Endothelial cell of umbilical vein (primary cell): ENCODE measurements around the gene TOP2B. TPM values are rescaled to one million over a fixed set of nuclear protein-coding genes. Genes with fewer than 3 reads are reported as not detected.

Experiments
- BruUV-seq: library from RNA; stranded (reverse); fragments of 400-500 nt; replicated peaks from 2 replicates; lab custom pipeline; 2021; lab: Mats Ljungman, UMichigan
- CTCF ChIA-PET: fragments of 300-600, 350-600 bp; sonication (Branson Sonifier 250); formaldehyde crosslinking; loops from one replicate; lab custom pipeline; 2021; ENCODE audit warnings: antibody characterized with exemption, inconsistent platforms; lab: Charles Lee
- POLR2A ChIA-PET: fragments of 300-600, 350-600 bp; sonication (Branson Sonifier 250); formaldehyde crosslinking; loops from one replicate; lab custom pipeline; 2021; ENCODE audit warnings: antibody characterized with exemption, inconsistent platforms; lab: Charles Lee
- DNase-seq: peaks from one replicate; pipeline ENCODE4 v3.0.0-alpha.2; 2011; ENCODE audit warnings: low read depth, low spot score
- FAIRE-seq: peaks from 2 replicates; lab custom pipeline; 2011; peaks lifted over from hg19 to GRCh38; lab: Jason Lieb, UNC
- H2AFZ ChIP-seq: 2 replicates; pipeline ENCODE4 v1.6.0; 2012; ENCODE audit warnings: low read depth, low read length, control low read depth, inconsistent platforms
- H3K27ac ChIP-seq: 2 replicates; pipeline ENCODE4 v1.5.1; 2011; ENCODE audit warnings: low read depth, mild to moderate bottlenecking, control low read depth, low read length, moderate library complexity; ENCODE audit not compliant: insufficient read depth
- H3K27me3 ChIP-seq, 2 experiments: 2 replicates each; pipeline versions ENCODE4 v1.6.0 to v1.6.1; 2011; ENCODE audit warnings: low read length in 2 of 2, mixed read lengths in 1 of 2; ENCODE audit not compliant: control insufficient read depth in 2 of 2, insufficient read depth in 2 of 2
- H3K36me3 ChIP-seq, 2 experiments: 2 replicates in 1 of 2; 3 replicates in 1 of 2; pipeline ENCODE4 v1.5.1; 2011; ENCODE audit warnings: low read length in 2 of 2, mild to moderate bottlenecking in 1 of 2, moderate library complexity in 1 of 2; ENCODE audit not compliant: control insufficient read depth in 2 of 2, insufficient read depth in 2 of 2; ENCODE audit errors: extremely low read depth in 1 of 2
- H3K4me1 ChIP-seq: 3 replicates; pipeline ENCODE4 v1.5.1; 2011; ENCODE audit warnings: mild to moderate bottlenecking, low read length; ENCODE audit not compliant: control insufficient read depth, insufficient read depth; ENCODE audit errors: extremely low read depth
- H3K4me2 ChIP-seq: 2 replicates; pipeline ENCODE4 v1.6.1; 2011; ENCODE audit warnings: low read length, control low read depth, mixed read lengths; ENCODE audit not compliant: insufficient read depth
- H3K4me3 ChIP-seq, 3 experiments: fragments of 200-600 bp in 1 of 3; sonication (generic), shearing (Covaris generic) in 1 of 3; replicated peaks in 1 of 3; 2 replicates each; pipeline ENCODE4 v1.5.1; 2011 to 2016; ENCODE audit warnings: control low read depth in 3 of 3, low read length in 3 of 3, mild to moderate bottlenecking in 2 of 3, inconsistent platforms in 1 of 3, low read depth in 1 of 3, moderate library complexity in 1 of 3; ENCODE audit not compliant: insufficient read depth in 1 of 3
- H3K79me2 ChIP-seq: 2 replicates; pipeline ENCODE4 v1.6.0; 2012; ENCODE audit warnings: low read length, inconsistent platforms; ENCODE audit not compliant: control insufficient read depth, insufficient read depth
- H3K9ac ChIP-seq: replicated peaks from 2 replicates; pipeline ENCODE3; 2011; ENCODE audit warnings: low read length, control low read depth; ENCODE audit not compliant: insufficient read depth; ENCODE audit errors: extremely low read depth
- H3K9me1 ChIP-seq: replicated peaks from 3 replicates; pipeline ENCODE4 v1.6.0; 2011; ENCODE audit warnings: mild to moderate bottlenecking, low read length; ENCODE audit not compliant: control insufficient read depth, insufficient read depth; ENCODE audit errors: extremely low read depth
- H3K9me3 ChIP-seq: replicated peaks from 2 replicates; pipeline ENCODE4 v1.5.1; 2012; ENCODE audit warnings: low read length, inconsistent platforms; ENCODE audit not compliant: control insufficient read depth, insufficient read depth
- H4K20me1 ChIP-seq: replicated peaks from 2 replicates; pipeline ENCODE3; 2011; ENCODE audit warnings: mild to moderate bottlenecking, low read length; ENCODE audit not compliant: control insufficient read depth, insufficient read depth; ENCODE audit errors: extremely low read depth
- EZH2 ChIP-seq: IDR thresholded peaks from 2 replicates; pipeline ENCODE4 v1.6.1; 2012; ENCODE audit warnings: borderline replicate concordance, low read depth, mild to moderate bottlenecking, moderate library complexity, low read length, inconsistent platforms; ENCODE audit not compliant: severe bottlenecking
- FOS ChIP-seq: IDR thresholded peaks from 2 replicates; pipeline ENCODE4 v1.6.1; 2011; ENCODE audit warnings: mild to moderate bottlenecking, low read length, moderate library complexity, borderline replicate concordance; ENCODE audit not compliant: insufficient read depth
- GATA2 ChIP-seq: IDR thresholded peaks from 2 replicates; pipeline ENCODE4 v1.7.0; 2011; ENCODE audit warnings: low read depth, mild to moderate bottlenecking, moderate library complexity, mixed read lengths, low read length; ENCODE audit not compliant: insufficient read length, insufficient read depth
- MYC ChIP-seq: IDR thresholded peaks from one replicate; pipeline ENCODE4 v1.6.1; 2011; ENCODE audit warnings: mild to moderate bottlenecking, low read depth, low read length
- dilution Hi-C: fragments of 300-500 bp; cut with MboI; formaldehyde crosslinking; loops from one replicate; pipeline ENCODE4 v1.15.0; 2019; ENCODE audit warnings: low sequenced_read_pairs; ENCODE audit not compliant: extremely low pct_ligation_motif_present
- intact Hi-C: fragments of 100-400 bp; cut with micrococcal nuclease; formaldehyde crosslinking; loops from one replicate; pipeline ENCODE4 v1.10.0; 2022
- polyA plus RNA-seq, 4 experiments: library from polyadenylated mRNA; depleted of rRNA in 3 of 4; stranded (reverse) in 3 of 4; unstranded in 1 of 4; fragments of >200 nt; gene quantifications; 2 replicates each; pipeline versions ENCODE4 v1.2.1 to v1.2.3, GENCODE V29; 2011 to 2012; ENCODE audit warnings: missing spikeins in 1 of 4
- total RNA-seq: library from RNA; stranded (reverse); gene quantifications from 2 replicates; pipeline ENCODE4 v1.2.3, GENCODE V29; 2021

Gene TOP2B
- total and polyA plus RNA-seq, 2 donors (not counting 3 experiments of a cell fraction or from before 2014, with no cell fraction given), result 20.4 to 98.9 TPM

GRCh38 chr3:25610167-25610566 is 54.5 kb downstream of the TOP2B start:
- Histone ChIP-seq H3K79me2 (no peaks in the 10 kb centered on the region), H4K20me1 (no peaks in the 10 kb centered on the region), H2AFZ (no peak overlapping the region), H3K36me3 (peaks cover 11 to 22% of the 10 kb centered on the region in 2 experiments), H3K9me1 (no peaks in the 10 kb centered on the region), H3K27me3 (no peaks in the 10 kb centered on the region), H3K4me3 (no peak overlapping the region), H3K9ac (no peak overlapping the region), H3K4me1 (no peaks in the 10 kb centered on the region), H3K4me2 (no peak overlapping the region), H3K27ac (no peak overlapping the region), H3K9me3 (no peaks in the 10 kb centered on the region)
- ChIA-PET CTCF (no interaction called here), POLR2A (no interaction called here)
- DNase-seq (no peak), FAIRE-seq (no peak)
- TF ChIP-seq MYC (no peak), FOS (no peak)
- dilution Hi-C loops (no loop called here), intact Hi-C loops (no loop called here)
- BruUV-seq, result no TSS peak

GRCh38 chr3:25604107-25604805 is 60.5 kb downstream of the TOP2B start:
- H4K20me1 ChIP-seq, result no peaks in the 10 kb centered on the region
- dilution Hi-C loops (no loop called here), intact Hi-C loops (no loop called here)
- BruUV-seq, result no TSS peak
- DNase-seq (peak; percentile 32), FAIRE-seq (no peak)
- H2AFZ ChIP-seq, result no peak overlapping the region
- TF ChIP-seq EZH2, result no peak
- TF ChIP-seq FOS, result peak; percentile 67
- TF ChIP-seq GATA2, result peak; percentile 46
- H3K9me3 ChIP-seq, result no peaks in the 10 kb centered on the region
- no peak overlapping the region for H3K27ac ChIP-seq
- POLR2A ChIA-PET, result interaction anchor here (0.5 kb wide), 1 partner anchor 57 kb away, joined by 4 read pairs; no protein-coding TSS in a partner anchor
- H3K79me2 ChIP-seq, result no peaks in the 10 kb centered on the region
- no peak overlapping the region for H3K4me2 ChIP-seq
- peaks cover 7 to 8% of the 10 kb centered on the region in 2 experiments for H3K36me3 ChIP-seq
- no peaks in the 10 kb centered on the region for H3K27me3 ChIP-seq
- H3K4me3 ChIP-seq, result no peak overlapping the region
- CTCF ChIA-PET, result interaction anchor here (0.6 to 2.1 kb wide), 9 partner anchors 9 to 831 kb away, joined by 3 to 9 read pairs (median 3); no protein-coding TSS in a partner anchor
- H3K9me1 ChIP-seq, result no peaks in the 10 kb centered on the region
- H3K9ac ChIP-seq, result no peak overlapping the region
- peaks cover 5% of the 10 kb centered on the region for H3K4me1 ChIP-seq
